AG20443 (cell line): ENCODE measurements around the gene C1QTNF1.

ENCODE experiments used
- DNase-seq: peaks from one replicate; pipeline ENCODE4 v3.0.0; 2012; ENCODE audit warnings: low spot score, mixed read lengths

C1QTNF1 gene

GRCh38 chr17:78993241-78993956 lies 30.6 kb upstream of the C1QTNF1 start:
- peak; percentile 79 for DNase-seq

GRCh38 chr17:78993981-78994671 lies 29.8 kb upstream of the C1QTNF1 start:
- no peak for DNase-seq

GRCh38 chr17:78995022-78995760 lies 28.8 kb upstream of the C1QTNF1 start:
- DNase-seq, result no peak

- no peak for DNase-seq
Observed at GRCh38 chr17:78995761-78996451, 28.1 kb upstream of the C1QTNF1 start.

GRCh38 chr17:78996781-78997201 lies 27.2 kb upstream of the C1QTNF1 start:
- no peak for DNase-seq

- no peak for DNase-seq
Observed at GRCh38 chr17:78997231-78997741, 26.7 kb upstream of the C1QTNF1 start.

- DNase-seq, result peak; percentile 6
Observed at GRCh38 chr17:78997881-78998280, 26.1 kb upstream of the C1QTNF1 start.

- DNase-seq, result peak; percentile 34
Observed at GRCh38 chr17:78998311-78999055, 25.5 kb upstream of the C1QTNF1 start.

GRCh38 chr17:78999056-78999768 lies 24.8 kb upstream of the C1QTNF1 start:
- peak; percentile 7 for DNase-seq

GRCh38 chr17:78999947-79000395 lies 24.0 kb upstream of the C1QTNF1 start:
- DNase-seq, result no peak

- DNase-seq, result no peak
Observed at GRCh38 chr17:79000396-79001189, 23.4 kb upstream of the C1QTNF1 start.

GRCh38 chr17:79001190-79002020 lies 22.6 kb upstream of the C1QTNF1 start:
- DNase-seq, result no peak

- DNase-seq, result no peak
Observed at GRCh38 chr17:79002291-79002690, 21.7 kb upstream of the C1QTNF1 start.

- DNase-seq, result no peak
Observed at GRCh38 chr17:79002796-79003593, 21.0 kb upstream of the C1QTNF1 start.

GRCh38 chr17:79003661-79004411 lies 20.1 kb upstream of the C1QTNF1 start:
- DNase-seq, result no peak

- no peak for DNase-seq
Observed at GRCh38 chr17:79005063-79005861, 18.7 kb upstream of the C1QTNF1 start.
